GM23248 (cell line): ENCODE results near the gene HTR4.

Source experiments
- EZH2 ChIP-seq: fragments of 200-600 bp; sonication (generic); IDR thresholded peaks from 2 replicates; pipeline ENCODE4 v1.6.1; 2018; ENCODE audit warnings: antibody characterized with exemption, mild to moderate bottlenecking; ENCODE audit not compliant: insufficient read depth, poor library complexity, severe bottlenecking
- EZH2phosphoT487 ChIP-seq: fragments of 200-600 bp; sonication (generic); IDR thresholded peaks from 2 replicates; pipeline ENCODE4 v1.6.1; 2018; ENCODE audit warnings: antibody characterized with exemption, moderate library complexity, mild to moderate bottlenecking, low read depth; ENCODE audit not compliant: insufficient read depth

GRCh38 chr5:148699028-148699427 is 44.7 kb upstream of the HTR4 start:
- TF ChIP-seq EZH2phosphoT487 (no peak), EZH2 (no peak)
